Effector memory CD8-positive, alpha-beta T cell (primary cell): ENCODE results near the gene GOLIM4.
"Not testable (repeated sequence)": the region's sequence is repeated elsewhere in the genome, so short reads cannot be mapped to it uniquely, and the experiment has no call there.

ENCODE experiments used
- ATAC-seq: fragments of 150-1000 bp; cut with Tn5 transposase; replicated peaks from 2 replicates; pipeline ENCODE4 v1.10.0; 2021; ENCODE audit warnings: mild to moderate bottlenecking, moderate library complexity
- DNase-seq, 3 experiments: peaks; one replicate each; pipeline ENCODE4 v3.0.0; 2021
- H3K27ac Mint-ChIP-seq, 2 donors: one replicate each; pipeline ENCODE4 v1.8.0; 2022; ENCODE audit warnings: mild to moderate bottlenecking in 2 of 2, mixed read lengths in 2 of 2, moderate library complexity in 2 of 2
- H3K27me3 Mint-ChIP-seq, 2 donors: one replicate each; pipeline ENCODE4 v1.8.0; 2022; ENCODE audit warnings: mixed read lengths in 2 of 2
- H3K36me3 Mint-ChIP-seq: one replicate; pipeline ENCODE4 v1.8.0; 2022; ENCODE audit warnings: mild to moderate bottlenecking, moderate library complexity, mixed read lengths; ENCODE audit not compliant: insufficient read depth
- H3K4me1 Mint-ChIP-seq, 2 donors: one replicate each; pipeline ENCODE4 v1.8.0; 2022; ENCODE audit warnings: low read depth in 2 of 2, mixed read lengths in 2 of 2
- H3K4me3 Mint-ChIP-seq, 2 donors: one replicate each; pipeline ENCODE4 v1.8.0; 2022; ENCODE audit warnings: mild to moderate bottlenecking in 2 of 2, mixed read lengths in 2 of 2, moderate library complexity in 2 of 2
- H3K9me3 Mint-ChIP-seq, 2 donors: one replicate each; pipeline ENCODE4 v1.8.0; 2022; ENCODE audit warnings: mixed read lengths in 2 of 2

GOLIM4 gene

DNA sequence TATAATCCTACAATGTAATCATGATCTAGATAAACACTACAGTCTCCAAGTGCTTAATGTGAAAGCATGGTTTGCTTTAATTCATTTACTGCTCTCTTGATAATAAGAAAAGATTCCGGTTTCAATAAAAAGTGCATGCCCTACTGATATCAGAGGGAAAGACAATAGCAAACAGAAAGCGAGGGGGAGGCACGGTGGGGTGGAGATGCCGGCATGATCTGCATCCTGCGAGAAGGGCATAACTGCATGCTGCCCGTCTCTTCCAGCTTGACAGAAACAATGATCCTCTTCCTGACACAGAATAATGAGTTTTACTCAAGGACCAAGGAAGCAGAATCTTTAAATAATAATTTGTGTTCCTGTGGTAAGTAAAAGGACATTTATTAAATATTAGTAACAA lies 51.7 kb downstream of the GOLIM4 start:
- Mint-ChIP-seq H3K36me3 (no peaks in the 10 kb centered on the region), H3K27me3 (no peaks in the 10 kb centered on the region), H3K27ac (no peak overlapping the region), H3K4me1 (no peaks in the 10 kb centered on the region), H3K4me3 (no peak overlapping the region), H3K9me3 (no peaks in the 10 kb centered on the region)
- DNase-seq: no peak
- ATAC-seq: no peak

DNA sequence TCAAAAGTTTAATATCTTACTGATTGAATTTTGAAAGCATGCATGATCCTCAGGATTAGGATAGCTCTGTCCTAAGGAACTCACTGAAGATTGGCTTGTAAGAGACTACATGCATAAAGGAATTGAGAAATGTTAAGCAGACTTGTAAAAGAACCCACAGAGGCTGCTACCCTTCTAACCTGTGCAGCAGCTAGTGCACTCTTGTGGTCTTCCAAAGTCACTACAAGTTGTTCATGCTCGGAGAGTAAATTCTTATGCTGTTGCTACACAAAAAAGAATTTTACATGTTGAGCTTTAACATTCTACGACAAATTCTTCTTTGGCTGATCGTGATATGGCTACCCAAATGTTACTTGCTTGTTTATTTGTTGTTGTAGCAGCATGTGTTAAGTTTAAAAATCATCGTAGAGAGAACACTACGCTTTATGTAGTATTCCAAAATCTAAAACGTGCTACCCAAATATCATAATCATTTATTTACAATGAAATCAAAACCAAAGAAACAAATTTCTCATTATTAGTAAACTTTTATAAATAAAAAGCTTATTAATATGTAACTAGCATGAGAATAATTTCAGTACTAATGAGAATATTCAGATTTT lies 55.0 kb downstream of the GOLIM4 start:
- no peak for ATAC-seq
- H3K4me3 Mint-ChIP-seq: no peak overlapping the region
- H3K4me1 Mint-ChIP-seq: no peaks in the 10 kb centered on the region
- H3K27me3 Mint-ChIP-seq: no peaks in the 10 kb centered on the region
- no peak for DNase-seq
- no peak overlapping the region for H3K27ac Mint-ChIP-seq
- no peaks in the 10 kb centered on the region for H3K9me3 Mint-ChIP-seq
- H3K36me3 Mint-ChIP-seq: no peaks in the 10 kb centered on the region

DNA sequence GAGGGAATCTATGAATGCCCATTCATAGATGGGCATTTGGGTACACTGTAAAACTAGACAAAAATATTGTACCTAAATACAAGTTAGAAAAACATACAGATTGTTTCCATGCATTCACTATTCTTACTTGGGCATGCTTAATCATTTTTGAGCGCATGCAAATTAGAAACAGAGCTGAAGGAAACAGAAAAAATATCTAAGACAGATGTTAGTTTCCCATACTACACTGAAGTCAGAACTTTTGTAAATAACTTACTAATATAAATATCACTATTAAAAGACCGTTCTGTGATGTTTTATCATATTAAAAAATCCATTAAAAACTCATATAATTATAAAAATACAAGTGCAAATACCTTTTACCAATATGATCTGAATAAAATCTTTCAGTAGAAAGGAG lies 58.7 kb downstream of the GOLIM4 start:
- Mint-ChIP-seq H3K36me3 (peaks cover 7% of the 10 kb centered on the region), H3K4me3 (no peak overlapping the region)
- no peak for DNase-seq

DNA sequence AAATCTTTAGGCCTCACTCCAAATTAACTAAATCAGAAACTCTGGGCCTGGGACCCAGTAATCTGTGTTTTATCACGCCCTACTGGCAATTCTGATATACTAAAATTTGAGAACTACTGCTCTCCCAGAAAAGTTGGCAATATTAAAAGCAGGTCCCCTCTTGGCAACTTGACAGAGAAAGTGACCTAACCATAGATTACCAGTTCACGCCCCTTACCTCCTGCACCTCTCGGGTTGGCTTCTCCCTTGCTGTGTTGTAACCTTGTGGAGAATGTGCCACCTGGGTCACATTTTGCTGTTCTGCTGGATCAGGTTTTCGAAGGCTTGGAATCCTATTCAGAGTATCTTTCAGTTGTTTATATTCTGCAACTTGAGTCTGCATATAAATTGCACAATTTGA lies 59.1 kb downstream of the GOLIM4 start:
- Mint-ChIP-seq H3K9me3 (no peaks in the 10 kb centered on the region), H3K4me1 (no peaks in the 10 kb centered on the region)

More for the DNA sequence above, 58.7 kb downstream of the GOLIM4 start:
- H3K27me3 Mint-ChIP-seq: no peaks in the 10 kb centered on the region
- H3K4me1 Mint-ChIP-seq: no peaks in the 10 kb centered on the region
- no peaks in the 10 kb centered on the region for H3K9me3 Mint-ChIP-seq
- H3K27ac Mint-ChIP-seq: no peak overlapping the region
- ATAC-seq: no peak

DNA sequence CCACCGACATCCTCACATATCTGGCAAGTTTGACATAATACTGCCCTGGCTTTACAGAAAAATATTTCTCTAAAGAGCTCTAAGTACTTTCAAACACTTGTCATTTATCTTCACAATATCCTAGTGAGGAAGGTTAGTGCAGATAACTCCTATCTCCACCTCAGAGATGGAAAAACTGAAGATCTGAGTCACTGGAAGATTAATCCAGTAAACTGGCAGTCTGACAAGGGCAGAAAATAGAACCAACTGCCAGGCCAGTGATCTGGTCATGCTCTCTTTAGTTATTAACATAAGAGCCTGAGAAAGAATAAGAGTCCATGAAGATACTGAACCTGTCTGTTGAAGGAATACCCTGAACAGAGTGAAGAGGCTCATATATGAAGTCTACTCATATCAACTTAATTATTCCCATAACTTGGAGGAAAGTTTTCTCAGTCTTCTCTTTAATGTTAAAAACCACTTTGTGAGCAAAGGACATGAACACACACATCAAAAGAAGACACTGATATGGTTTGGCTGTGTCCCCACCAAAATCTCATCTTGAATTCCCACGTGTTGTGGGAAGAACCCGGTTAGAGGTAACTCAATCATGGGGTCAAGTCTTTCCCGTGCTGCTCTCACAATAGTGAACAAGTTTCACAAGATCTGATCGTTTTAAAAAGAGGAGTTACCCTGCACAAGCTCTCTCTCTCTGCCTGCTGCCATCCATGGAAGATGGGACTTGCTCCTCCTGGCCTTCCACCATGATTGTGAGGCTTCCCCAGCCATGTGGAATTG lies 61.4 kb downstream of the GOLIM4 start:
- no peaks in the 10 kb centered on the region for H3K9me3 Mint-ChIP-seq

More for the DNA sequence above, 59.1 kb downstream of the GOLIM4 start:
- Mint-ChIP-seq H3K27me3 (no peaks in the 10 kb centered on the region), H3K4me3 (no peak overlapping the region), H3K36me3 (peaks cover 7% of the 10 kb centered on the region), H3K27ac (no peak overlapping the region)
- no peak for ATAC-seq
- DNase-seq: no peak

DNA sequence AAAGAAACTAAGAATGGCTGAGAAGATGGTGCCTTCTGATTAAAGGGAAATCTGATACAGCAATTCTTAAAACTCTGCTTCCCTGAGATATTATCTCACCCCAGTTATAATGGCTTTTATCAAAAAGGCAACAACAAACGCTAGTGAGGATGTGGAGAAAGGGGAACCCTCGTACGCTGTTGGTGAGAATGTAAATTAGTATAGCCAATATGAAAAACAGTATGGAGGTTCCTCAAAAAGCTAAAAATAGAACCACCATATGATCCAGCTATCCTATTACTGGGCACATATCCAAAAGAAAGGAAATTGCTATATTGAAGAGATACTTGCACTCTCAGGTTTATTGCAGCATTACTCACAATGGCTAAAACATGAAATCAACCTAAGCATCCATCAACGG lies 65.1 kb downstream of the GOLIM4 start:
- ATAC-seq: no peak

More for the DNA sequence above, 61.4 kb downstream of the GOLIM4 start:
- Mint-ChIP-seq H3K27ac (no peak overlapping the region), H3K27me3 (no peaks in the 10 kb centered on the region), H3K4me1 (no peaks in the 10 kb centered on the region), H3K36me3 (peaks cover 7% of the 10 kb centered on the region), H3K4me3 (no peak overlapping the region)
- ATAC-seq (no peak), DNase-seq (no peak)

DNA sequence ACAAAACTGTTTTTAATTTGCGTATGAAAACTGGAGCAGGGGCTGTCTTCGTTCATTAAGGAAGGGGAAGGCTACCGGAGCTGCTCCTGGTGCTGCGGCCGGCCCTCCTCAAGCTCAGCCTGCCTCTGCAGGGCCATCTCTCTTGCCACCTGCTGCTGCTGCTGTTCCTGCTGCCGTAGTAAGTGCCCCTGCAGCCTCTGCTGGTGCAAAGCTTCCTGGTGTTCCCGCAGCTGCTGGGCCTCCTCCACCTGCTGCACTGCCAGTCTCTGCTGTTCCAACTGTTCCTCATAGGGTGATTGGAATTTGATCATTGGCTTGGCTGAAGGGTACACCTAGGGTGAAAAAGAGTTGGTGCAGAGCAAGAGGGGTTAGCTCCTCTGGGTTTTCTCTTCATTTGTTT lies 66.0 kb downstream of the GOLIM4 start:
- H3K27ac Mint-ChIP-seq: no peak overlapping the region
- H3K4me1 Mint-ChIP-seq: no peaks in the 10 kb centered on the region
- H3K9me3 Mint-ChIP-seq: no peaks in the 10 kb centered on the region
- no peaks in the 10 kb centered on the region for H3K27me3 Mint-ChIP-seq
- DNase-seq: no peak
- H3K36me3 Mint-ChIP-seq: peaks cover 7% of the 10 kb centered on the region
- H3K4me3 Mint-ChIP-seq: no peak overlapping the region
- ATAC-seq: no peak

More for the DNA sequence above, 65.1 kb downstream of the GOLIM4 start:
- Mint-ChIP-seq H3K4me3 (no peak overlapping the region), H3K9me3 (no peaks in the 10 kb centered on the region), H3K27ac (no peak overlapping the region), H3K36me3 (peaks cover 7% of the 10 kb centered on the region), H3K27me3 (no peaks in the 10 kb centered on the region), H3K4me1 (no peaks in the 10 kb centered on the region)
- DNase-seq: no peak

DNA sequence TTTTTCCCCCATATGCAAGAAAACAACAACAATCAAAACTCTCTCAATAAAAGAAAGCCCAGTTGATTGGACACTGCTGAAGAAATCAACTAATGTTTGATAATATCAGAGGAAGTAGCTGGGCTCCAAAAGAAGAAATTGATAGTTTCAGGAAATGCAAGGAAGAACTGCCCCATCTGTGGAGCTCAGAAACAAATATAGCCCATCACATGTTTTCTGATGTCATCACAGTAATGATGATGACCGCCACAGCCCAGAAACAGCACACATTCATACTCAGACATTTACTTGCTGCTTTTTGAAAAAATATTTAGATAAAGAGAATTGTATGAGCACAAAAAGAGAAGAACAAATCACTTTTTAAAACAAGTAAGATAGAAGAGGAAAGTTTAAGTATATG lies 67.6 kb downstream of the GOLIM4 start:
- DNase-seq (no peak), ATAC-seq (no peak)
- H3K9me3 Mint-ChIP-seq: no peaks in the 10 kb centered on the region
- H3K27ac Mint-ChIP-seq: no peak overlapping the region
- H3K4me3 Mint-ChIP-seq: no peak overlapping the region
- H3K4me1 Mint-ChIP-seq: no peaks in the 10 kb centered on the region
- no peaks in the 10 kb centered on the region for H3K27me3 Mint-ChIP-seq
- peaks cover 3% of the 10 kb centered on the region for H3K36me3 Mint-ChIP-seq

DNA sequence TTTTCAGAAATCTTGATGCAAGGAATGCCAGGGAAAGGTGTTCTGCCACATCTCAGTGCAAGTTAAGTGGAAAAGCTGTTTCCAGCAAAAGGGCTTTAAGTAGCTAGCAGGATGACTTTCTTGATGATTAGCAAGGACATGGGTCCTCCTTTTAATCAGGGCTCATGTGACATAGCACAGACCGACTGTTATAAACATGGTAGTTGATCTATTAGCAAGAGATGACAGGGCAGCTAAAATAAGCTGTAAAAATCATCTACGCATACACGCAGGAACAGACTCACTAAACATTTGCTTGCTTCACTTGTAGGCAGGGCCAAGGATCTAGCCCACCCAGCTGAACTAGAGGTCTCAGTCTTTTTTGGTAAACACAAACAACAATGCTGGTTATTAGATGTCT lies 69.0 kb downstream of the GOLIM4 start:
- H3K36me3 Mint-ChIP-seq: no peaks in the 10 kb centered on the region
- DNase-seq: no peak
- no peak overlapping the region for H3K4me3 Mint-ChIP-seq
- H3K27ac Mint-ChIP-seq: no peak overlapping the region
- no peaks in the 10 kb centered on the region for H3K4me1 Mint-ChIP-seq
- no peaks in the 10 kb centered on the region for H3K9me3 Mint-ChIP-seq
- ATAC-seq: no peak
- no peaks in the 10 kb centered on the region for H3K27me3 Mint-ChIP-seq

DNA sequence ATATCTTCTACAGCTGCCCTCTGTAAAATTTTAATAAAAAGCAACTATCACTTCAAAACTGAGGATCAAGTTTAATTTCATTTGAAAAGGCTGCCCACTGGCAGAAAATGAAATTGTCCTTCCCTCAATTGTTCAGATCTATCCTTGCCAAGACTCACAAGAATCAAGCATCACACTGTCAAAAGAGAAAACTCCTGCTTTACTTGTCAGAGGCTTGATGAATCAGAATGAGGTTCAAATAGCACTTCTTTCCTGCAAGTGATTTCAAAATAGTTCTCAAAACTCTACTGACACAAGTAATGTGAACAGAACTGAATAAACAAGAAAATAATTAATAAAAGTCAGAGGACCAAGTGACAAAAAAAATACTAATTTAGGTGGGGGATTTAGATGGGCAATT lies 70.6 kb downstream of the GOLIM4 start:
- ATAC-seq: no peak
- no peaks in the 10 kb centered on the region for H3K9me3 Mint-ChIP-seq
- peak overlapping the region in 1 of 2 donors; percentile 36 for H3K27ac Mint-ChIP-seq
- DNase-seq: no peak
- H3K4me1 Mint-ChIP-seq: no peaks in the 10 kb centered on the region
- H3K36me3 Mint-ChIP-seq: no peaks in the 10 kb centered on the region
- H3K27me3 Mint-ChIP-seq: no peaks in the 10 kb centered on the region
- no peak overlapping the region for H3K4me3 Mint-ChIP-seq

DNA sequence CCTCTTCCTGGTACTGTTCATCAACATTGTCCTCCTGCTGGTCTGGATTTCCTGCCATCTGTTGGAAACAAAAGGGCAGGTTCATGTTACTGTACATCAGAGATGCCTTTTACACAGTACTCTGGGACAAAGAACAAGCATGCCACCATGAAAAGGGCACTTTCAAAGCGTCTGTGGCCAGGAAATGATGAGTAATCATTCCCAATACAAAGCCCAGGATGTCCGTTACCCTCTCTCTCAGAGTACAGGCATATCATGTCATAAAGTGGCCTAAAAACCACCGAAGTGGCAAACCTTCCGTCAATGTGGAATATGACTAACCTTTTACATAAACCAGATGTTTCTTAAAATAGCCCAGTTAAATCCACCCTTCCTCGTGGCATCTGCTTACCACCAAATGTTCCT lies 71.2 kb downstream of the GOLIM4 start:
- Mint-ChIP-seq H3K4me3 (no peak overlapping the region), H3K27me3 (no peaks in the 10 kb centered on the region), H3K4me1 (no peaks in the 10 kb centered on the region), H3K9me3 (no peaks in the 10 kb centered on the region), H3K27ac (peak overlapping the region in 1 of 2 donors; percentile 36), H3K36me3 (no peaks in the 10 kb centered on the region)
- DNase-seq (no peak), ATAC-seq (no peak)

DNA sequence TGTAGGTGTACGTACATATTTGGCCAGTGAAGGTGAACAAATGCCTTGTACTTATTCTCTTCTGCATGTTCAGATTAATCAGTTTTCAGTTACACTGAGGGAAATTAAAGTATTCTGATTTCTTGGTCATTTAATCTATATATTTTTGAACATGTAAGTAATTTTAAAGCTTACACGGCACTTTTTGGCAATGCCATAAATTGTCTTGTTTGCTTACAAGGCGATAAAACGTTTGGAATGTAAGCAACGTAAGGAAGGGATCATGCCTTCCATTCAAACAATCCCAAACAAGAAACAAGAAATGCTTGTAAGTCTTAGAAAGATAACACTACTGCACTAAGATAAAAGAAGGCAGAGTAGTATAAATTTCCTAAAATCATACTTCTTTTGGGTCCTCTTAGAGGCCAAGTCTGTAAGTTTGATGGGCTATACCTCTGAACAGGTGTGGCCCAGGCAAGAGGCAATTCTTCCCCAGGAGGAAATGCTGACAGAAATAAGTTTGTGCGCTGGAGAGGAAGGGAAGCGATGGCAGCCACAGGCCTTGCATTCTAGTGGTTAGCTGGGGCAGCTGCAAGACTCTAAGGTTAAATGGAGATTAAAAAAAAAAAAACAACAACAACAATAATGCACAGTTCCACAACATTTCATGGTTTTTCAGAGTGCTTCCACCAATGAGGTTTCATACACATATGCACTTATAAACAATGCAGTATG lies 73.8 kb downstream of the GOLIM4 start:
- H3K27me3 Mint-ChIP-seq: no peaks in the 10 kb centered on the region
- H3K4me3 Mint-ChIP-seq: no peak overlapping the region
- no peak overlapping the region for H3K27ac Mint-ChIP-seq

DNA sequence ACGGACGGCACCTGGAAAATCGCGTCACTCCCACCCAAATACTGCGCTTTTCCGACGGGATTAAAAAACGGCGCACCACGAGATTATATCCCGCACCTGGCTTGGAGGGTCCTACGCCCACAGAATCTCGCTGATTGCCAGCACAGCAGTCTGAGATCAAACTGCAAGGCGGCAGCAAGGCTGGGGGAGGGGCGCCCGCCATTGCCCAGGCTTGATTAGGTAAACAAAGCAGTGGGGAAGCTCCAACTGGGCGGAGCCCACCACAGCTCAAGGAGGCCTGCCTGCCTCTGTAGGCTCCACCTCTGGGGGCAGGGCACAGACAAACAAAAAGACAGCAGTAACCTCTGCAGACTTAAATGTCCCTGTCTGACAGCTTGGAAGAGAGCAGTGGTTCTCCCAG lies 84.4 kb downstream of the GOLIM4 start:
- H3K27ac Mint-ChIP-seq, H3K36me3 Mint-ChIP-seq, H3K4me3 Mint-ChIP-seq, H3K9me3 Mint-ChIP-seq, ATAC-seq, H3K27me3 Mint-ChIP-seq, H3K4me1 Mint-ChIP-seq, DNase-seq: not testable (repeated sequence)

More for the DNA sequence above, 73.8 kb downstream of the GOLIM4 start:
- no peaks in the 10 kb centered on the region for H3K36me3 Mint-ChIP-seq
- ATAC-seq: no peak
- H3K9me3 Mint-ChIP-seq: no peaks in the 10 kb centered on the region
- no peak for DNase-seq
- H3K4me1 Mint-ChIP-seq: no peaks in the 10 kb centered on the region

DNA sequence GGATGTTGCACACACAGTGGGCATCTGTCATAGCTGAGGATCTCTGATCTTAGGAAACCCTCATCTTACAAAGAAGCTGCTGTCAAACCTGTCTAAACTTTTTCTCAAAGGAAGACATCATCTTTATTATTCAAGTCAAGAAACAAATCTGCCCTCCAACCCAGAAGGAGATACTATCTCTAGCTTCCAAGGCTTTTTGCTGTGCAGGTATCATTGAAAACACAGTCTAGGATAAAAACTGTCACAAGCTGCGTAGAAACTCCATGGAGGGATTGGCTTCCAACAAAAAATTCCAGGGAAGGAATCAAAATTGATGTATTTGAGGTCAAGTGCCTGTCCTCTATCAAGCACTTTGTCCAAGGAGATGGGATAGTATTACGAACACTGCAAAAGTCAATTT lies 89.1 kb downstream of the GOLIM4 start:
- DNase-seq: no peak
- no peaks in the 10 kb centered on the region for H3K27me3 Mint-ChIP-seq

More for the DNA sequence above, 89.1 kb downstream of the GOLIM4 start:
- no peaks in the 10 kb centered on the region for H3K9me3 Mint-ChIP-seq
- no peaks in the 10 kb centered on the region for H3K36me3 Mint-ChIP-seq
- H3K4me1 Mint-ChIP-seq: no peaks in the 10 kb centered on the region
- ATAC-seq: no peak
- H3K27ac Mint-ChIP-seq: no peak overlapping the region
- H3K4me3 Mint-ChIP-seq: no peak overlapping the region
